NCI-H1048 (cell line): ENCODE results near the gene CLEC2B.

ENCODE experiments used
- DNase-seq: peaks from one replicate; lab custom pipeline; 2025; lab: John Stamatoyannopoulos, UW

The CLEC2B gene

DNA sequence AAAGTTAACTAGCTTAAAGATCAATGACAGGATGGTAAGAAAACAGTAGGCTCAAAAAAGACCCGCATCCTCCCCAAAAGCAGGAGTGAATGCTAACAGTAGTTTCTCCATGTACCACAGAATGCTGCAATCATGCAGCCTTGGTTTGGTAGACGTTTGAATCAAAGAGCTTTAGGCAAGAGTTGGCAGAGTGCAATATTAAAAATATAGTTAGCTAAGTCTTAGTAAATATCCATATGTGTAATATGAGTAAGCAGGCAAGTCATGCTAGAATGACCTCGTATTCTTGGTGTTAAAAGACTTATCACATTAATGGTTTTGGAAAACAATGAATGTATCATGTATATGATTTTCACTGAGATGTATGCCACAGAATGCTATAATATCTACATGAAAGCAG, 60.6 kb downstream of the CLEC2B start:
- DNase-seq: no peak

DNA sequence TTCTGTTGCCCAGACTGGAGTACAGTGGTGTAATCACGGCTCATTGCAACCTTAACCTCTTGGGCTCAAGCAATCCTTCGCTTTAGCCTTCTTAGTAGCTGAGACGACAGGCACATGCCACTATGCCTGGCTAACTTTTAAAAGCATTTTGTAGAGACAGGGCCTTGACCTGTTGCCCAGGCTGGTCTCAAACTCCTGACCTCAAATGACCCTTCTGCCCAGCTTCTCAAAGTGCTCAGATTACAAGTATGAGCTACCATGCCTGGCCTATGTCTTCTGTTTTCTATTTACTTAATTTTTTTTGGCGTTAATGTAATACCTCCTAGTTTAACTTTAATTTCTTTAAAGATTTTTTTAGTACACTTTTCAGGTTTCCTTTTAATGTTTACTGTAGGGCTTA, 62.4 kb downstream of the CLEC2B start:
- no peak for DNase-seq

DNA sequence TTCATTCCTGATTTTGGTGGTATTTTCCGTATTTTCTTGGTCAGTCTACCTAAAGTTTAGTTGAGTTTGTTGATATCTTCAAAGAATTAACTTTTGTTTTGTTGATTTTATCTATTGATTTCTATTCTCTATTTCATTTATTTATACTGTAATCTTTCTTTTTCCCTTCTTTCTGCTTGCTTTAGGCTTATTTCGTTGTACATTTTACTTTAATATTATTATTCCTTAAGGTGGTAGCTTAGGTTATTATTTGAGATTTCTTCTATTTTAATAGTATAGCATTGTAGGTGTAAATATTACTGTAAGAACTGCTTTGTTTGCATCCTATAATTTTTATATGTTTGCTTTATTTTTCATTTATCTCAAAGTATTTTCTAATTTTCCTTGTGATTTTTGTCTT, 63.3 kb downstream of the CLEC2B start:
- no peak for DNase-seq
